Stimulated activated CD8-positive, alpha-beta memory T cell treated with anti-CD3 and anti-CD28 coated beads, Interleukin-4, amount 100 ng/mL, for 1 hour (primary cell): ENCODE data around the gene UFSP1.
"Not testable (repeated sequence)": the region's sequence is repeated elsewhere in the genome, so short reads cannot be mapped to it uniquely, and the experiment has no call there.

Source experiments
- DNase-seq, 2 donors: peaks; one replicate each; pipeline ENCODE4 v3.0.0-alpha.2; 2020; ENCODE audit warnings: low read depth in 2 of 2, low spot score in 1 of 2

The UFSP1 gene

DNA sequence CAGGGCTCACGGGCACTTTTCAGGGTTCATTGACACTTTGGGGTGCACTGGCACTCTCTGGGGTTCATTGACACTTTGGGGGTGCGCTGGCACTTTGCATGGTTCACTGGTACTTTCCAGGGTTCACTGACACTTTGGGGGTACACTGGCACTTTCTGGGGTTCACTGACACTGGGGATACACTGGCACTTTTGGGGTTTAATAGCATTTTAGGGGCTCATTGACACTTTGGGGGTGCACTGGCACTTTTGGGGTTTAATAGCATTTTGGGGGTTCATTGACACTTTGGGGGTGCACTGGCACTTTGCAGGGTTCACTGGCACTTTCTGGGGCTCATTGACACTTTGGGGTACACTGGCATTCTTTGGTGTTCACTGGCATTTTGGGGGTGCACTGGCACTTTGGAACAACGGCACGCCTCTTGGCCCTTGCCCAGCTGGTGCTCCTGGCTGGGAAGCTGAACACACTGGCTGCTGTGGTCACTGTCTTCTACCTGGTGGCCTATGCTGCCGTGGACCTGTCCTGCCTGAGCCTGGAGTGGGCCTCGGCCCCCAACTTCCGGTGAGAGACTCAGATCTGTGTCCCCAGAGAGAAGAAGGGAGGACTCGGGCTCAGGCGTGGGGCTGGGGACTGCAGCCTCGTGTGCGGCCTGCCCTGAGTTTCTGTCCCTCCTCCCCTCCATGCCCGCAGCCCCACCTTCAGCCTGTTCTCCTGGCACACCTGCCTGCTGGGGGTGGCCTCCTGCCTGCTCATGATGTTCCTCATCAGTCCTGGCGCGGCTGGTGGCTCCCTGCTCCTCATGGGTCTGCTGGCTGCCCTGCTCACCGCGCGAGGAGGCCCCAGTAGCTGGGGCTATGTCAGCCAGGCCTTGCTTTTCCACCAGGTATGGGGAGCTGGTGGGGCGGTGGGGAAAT lies 28.6 kb downstream of the UFSP1 start:
- no peak for DNase-seq

DNA sequence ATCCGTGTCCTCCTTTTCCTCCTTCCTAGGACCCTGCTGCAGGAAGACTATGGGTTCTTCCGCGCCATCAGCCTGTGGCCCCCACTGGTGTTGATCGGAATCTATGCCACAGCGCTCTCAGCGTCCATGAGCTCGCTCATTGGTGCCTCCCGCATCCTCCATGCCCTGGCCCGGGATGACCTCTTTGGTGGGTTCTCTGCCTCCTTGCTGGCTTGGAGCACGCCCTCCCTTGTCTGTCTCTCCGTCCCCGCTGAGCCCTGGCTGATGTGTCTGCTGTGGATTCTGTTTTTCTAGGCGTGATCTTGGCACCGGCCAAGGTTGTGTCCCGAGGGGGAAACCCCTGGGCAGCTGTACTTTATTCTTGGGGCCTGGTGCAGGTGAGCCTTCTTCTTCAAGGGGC lies 29.7 kb downstream of the UFSP1 start:
- DNase-seq: no peak

DNA sequence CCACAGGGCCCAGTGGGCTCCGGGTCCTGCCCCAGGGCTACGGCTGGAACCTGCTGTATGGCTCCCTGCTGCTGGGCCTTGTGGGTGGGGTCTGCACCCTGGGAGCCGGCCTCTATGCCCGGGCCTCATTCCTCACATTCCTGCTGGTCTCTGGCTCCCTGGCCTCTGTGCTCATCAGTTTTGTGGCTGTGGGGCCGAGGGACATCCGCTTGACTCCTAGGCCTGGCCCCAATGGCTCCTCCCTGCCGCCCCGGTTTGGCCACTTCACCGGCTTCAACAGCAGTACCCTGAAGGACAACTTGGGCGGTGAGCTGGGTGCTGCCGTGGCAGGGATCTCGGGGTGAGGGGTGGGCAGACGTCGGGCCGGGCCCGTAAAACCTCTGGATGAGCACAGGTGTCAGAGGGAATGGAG lies 32.6 kb downstream of the UFSP1 start:
- no peak for DNase-seq

DNA sequence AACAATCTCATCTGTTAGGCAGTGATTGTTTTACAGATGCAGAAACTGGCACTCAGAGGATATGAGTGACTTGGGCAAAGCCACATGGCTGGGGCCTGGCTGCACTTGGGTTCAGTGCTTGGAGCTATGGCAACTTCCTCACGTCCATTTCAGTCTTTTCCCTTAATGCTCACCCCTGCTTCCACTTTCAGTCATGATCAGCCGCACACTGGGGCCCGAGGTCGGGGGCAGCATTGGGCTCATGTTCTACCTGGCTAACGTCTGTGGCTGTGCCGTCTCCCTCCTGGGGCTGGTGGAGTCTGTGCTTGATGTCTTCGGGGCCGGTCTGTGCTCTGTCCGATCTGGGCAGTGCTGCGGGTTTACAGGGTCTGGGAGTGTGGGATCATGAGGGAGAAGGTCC lies 34.0 kb downstream of the UFSP1 start:
- DNase-seq: no peak

DNA sequence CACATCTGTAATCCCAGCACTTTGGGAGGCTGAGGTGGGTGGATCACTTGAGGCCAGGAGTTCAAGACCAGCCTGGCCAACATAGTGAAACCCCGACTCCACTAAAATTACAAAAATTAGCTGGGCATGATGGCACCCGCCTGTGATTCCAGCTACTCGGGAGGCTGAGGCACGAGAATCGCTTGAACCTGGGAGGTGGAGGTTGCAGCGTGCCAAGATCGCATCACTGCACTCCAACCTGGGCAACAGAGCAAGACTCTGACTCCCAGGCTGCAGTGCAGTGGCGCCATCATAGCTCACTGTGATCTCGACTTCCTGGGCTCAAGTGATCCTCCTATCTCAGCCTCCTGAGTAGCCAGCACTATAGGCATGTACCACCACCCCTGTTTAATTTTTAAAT lies 34.6 kb downstream of the UFSP1 start:
- not testable (repeated sequence) for DNase-seq

DNA sequence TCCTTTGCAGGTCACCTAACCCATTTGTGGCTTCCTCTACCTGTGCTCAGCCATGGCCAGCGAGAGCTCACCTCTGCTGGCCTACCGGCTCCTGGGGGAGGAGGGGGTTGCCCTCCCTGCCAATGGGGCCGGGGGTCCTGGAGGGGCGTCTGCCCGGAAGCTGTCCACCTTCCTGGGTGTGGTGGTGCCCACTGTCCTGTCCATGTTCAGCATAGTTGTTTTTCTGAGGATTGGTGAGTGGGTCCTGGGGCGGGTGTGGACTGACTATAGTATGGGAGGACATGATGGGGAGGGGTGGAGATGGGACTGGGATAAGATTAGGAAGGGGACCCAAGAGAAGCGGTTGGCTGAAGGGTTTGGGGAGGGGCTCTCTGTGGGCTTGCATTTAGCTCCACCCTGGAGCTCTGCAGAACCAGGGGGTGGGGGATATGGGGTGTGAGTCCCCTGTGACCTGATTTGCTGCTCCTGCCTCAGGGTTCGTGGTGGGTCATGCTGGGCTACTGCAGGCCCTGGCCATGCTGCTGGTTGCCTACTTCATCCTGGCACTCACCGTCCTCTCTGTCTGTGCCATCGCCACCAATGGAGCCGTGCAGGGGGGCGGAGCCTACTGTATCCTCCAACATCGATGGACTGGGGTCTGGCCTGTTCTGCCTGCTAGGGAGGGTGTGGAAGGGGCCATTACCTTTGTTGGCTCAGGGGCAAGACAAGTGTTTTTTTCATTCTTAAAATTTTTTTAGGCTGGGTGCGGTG lies 35.2 kb downstream of the UFSP1 start:
- DNase-seq: no peak

DNA sequence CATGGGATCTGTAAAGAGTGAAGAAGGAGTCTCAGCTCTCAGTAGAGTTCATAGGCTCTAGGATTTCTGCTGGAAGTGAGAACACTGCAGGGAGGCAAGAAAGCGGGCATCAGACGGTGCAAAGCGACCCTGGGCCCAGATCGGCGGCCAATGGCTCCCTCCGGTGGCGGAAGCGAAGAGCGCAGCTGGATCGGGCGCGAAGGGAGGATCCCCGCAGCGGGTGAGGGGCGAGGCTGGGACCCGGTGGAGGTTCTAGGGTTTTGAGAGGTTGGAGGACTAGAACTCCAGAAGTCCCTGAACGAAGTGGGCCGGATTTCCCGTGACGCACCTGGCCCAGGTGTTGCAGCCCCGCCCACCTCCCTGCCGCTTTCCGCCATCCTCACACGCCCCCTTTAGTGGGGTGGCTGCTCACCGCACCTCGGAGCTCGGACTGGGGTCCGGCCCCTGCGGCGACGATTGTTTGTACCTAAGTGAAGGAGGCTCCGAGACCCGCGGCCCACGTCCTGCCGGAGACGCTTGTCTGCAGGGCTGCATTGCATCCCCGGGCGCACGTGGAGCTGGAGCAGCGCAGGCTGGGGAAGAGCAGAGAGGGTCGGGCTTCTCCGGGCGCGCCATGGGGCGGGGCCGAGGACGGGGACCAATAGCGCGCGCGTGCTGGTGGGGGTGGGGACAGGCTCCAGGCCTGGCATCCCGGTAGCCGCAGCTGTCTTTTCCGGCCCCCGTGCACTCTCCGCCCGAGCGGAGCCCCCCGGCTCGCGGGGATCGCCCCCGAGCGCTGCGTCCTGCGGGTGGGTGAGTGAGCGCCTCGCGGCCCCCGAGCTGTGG lies 37.3 kb downstream of the UFSP1 start, which contains the start of gene SLC12A9:
TSS of gene SLC12A9 (plus strand) at position 666 of the 825 bp plus-strand sequence. CDS start 1,485 bp downstream, outside the sequence.
- peak; percentile 62 to 65 for DNase-seq

DNA sequence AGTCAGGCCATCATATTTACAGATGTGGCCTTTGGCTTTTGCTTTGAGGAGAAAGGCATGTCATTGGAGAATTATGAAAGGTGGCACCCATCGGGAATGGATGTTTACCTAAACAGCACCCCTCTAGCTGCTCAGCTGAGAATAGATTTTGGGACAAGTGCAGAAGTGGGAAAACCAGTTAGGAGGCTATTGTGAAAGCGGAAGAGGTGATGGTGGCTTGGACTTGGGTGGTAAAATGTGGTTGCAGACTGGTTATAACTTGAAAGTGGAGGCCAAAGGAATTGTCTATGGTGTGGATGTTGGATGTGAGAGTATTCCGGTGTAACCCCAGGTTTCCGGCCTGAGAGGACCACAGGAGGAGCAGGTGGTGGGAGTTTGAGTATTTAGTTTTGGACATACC lies 42.2 kb downstream of the UFSP1 start:
- no peak for DNase-seq

DNA sequence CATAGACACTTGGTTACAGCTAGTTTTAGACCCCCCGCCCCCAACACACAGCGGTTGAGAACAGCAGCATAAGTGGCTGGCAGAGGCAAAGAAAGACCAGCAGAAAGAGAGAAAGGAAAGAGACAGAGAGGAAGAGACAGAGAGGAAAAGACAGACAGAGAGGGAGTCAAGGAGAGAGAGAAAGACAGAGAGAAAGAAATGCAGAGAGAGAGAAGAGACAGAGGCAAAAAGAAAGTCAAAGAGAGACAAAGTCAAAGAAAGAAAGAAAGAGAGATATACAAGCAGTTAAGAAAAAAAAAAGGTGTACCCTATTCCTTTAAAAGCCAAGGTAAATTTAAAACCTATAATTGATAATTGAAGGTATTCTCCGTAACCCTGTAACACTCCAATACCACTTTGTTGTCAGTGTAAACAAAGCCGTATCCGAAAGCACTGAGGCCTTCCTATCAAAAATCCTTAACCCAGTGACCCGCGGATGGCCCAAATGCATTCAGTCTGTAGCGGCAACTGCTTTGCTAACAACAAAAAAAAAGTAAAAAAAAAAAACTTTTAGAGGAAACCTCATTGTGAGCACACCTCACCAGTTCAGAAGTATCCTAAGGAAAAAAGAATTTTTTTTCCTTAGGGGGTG lies 48.9 kb downstream of the UFSP1 start:
- no peak for DNase-seq

DNA sequence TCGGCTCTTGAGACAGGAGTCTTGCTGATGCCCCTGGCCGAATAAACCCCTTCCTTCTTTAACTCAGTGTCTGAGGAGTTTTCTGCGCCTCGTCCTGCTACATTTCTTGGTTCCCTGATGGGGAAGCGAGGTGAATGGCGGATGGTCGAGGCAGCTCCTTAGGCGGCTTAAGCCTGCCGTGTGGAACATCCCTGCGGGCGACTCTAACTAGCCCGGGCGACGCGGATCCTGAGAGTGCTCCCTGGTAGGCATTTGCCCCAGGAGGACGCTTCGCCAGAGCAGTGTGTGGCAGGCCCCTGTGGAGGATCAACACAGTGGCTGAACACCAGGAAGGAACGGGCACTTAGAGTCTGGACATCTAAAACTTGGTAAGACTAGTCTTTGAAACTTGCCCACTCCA lies 50.2 kb downstream of the UFSP1 start:
- no peak for DNase-seq
